Skin of body (tissue), 2 donors: ENCODE results near the gene DIAPH2. TPM values are rescaled to one million over a fixed set of nuclear protein-coding genes. Genes with fewer than 3 reads are reported as not detected.

Experiments used
- DNase-seq: peaks from one replicate; lab custom pipeline; 2025; lab: John Stamatoyannopoulos, UW
- total RNA-seq: library from RNA; depleted of rRNA; stranded (reverse); fragments of >200 nt; gene quantifications from one replicate; pipeline ENCODE4 v1.2.3, GENCODE V29; 2014

Gene DIAPH2
- total RNA-seq, 1 donor from 2014 or later: 24.5 TPM

GRCh38 chrX:96957718-96958117 is 273.1 kb downstream of the DIAPH2 start:
- no peak for DNase-seq

GRCh38 chrX:96971812-96972211 is 287.2 kb downstream of the DIAPH2 start:
- no peak for DNase-seq

GRCh38 chrX:96978906-96979305 is 294.3 kb downstream of the DIAPH2 start:
- DNase-seq: no peak

DNA sequence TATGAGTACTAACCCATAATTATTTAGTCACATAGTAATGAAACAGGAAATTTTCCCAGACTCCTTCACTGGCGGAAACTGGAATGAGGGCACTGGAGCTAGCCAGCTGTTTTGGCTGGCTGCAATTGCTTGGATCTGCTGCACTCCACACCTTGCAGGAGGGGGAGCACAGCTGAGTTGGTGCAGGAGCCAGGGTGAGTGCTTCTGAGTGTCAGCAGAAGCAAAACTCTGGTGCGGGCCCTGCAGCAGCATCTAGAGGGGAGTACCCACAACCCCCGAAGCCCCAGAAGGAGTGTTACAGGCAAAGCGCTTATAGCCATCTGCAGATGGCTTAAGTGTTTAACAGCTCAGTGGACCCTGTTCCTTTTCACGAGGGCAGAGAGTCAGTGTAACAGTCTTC is 295.1 kb downstream of the DIAPH2 start:
- no peak for DNase-seq

DNA sequence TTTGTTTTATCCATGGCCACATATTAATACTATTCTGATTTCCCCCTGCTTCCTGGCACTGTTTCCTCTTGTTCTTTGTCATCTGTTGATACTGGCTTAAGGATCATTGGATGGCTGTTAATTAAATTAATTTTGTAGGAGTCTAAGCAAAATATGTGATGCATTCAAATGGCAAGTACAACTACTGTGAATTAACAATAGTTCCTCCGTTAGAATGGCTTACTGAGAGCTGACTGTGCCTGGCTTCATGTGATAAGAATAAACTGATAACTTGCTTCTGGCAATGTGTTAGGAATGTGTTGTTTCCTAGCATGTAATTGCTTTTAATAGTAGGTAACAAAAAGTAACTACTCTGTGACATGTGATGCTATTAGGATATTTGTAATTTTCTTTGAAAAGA is 297.5 kb downstream of the DIAPH2 start:
- no peak for DNase-seq

DNA sequence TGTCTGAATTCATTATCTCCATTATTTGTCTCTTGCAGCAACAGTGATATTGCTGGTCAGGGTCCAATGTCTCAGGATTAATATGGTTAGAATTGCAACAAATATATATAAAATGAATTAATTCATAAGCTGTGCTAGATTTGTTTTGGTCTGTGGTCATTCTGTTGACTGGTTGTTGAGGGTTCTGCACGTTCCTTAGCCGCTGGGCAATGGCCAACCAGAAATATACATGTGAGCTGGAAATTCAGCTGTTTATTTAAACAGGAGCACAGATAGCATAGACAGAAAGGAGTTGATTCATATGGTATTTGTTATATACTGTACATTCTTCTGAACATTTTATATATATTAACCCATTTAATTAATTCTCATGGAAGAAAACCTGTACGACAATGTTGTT is 299.9 kb downstream of the DIAPH2 start:
- no peak for DNase-seq

GRCh38 chrX:96985046-96985445 is 300.4 kb downstream of the DIAPH2 start:
- DNase-seq: no peak

DNA sequence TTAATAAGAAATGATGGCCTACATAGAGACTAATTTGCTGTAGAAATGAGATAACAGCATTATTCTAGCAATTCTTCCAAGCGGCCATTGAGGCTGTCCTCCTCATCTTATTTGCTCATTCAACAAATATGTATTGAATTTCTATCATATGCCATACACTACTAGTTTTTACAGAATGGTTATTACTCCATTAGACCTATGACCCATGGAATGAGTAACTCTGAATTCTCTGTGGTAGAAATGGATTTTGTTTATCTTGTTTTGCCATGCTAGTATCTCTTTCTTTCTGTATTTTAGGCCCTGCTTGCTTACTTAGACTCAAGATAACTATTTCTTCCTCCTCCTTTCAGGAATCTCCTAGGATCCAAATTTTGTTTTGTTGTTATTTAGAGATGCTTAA is 302.6 kb downstream of the DIAPH2 start:
- no peak for DNase-seq

DNA sequence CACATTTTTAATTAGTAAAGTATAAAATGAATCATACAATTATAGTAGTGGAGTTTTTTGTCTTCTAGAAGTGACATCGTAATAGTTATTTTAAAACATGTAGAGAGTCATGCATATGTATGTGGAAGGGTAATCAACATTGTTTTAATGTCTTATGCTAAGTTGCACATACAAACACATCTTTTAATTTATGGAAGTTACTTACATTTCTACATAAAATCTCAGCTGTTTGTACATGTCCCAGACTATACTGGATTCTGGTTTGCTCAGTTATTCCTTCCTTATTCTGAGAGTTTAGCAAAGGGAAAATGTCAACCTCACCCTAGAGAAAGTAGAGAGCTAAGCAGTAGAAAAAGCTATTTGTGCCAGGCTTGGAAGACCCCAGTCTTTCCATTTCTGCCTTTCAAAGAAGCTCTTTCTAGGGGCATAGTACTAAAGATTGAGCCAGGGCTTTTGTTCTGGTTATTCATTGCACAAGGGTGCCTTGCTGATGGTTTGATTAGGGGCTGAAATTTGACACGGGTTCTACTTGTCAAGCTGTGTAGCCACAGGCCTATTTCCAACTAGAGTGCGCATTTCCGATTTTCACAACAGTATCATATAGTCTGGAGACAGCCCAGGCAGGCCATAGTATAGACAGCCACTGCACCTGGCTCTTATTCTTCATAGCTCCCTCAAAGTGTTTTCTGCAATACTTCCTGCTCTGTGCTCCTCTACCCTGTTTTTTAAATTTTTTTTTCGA is 305.4 kb downstream of the DIAPH2 start:
- DNase-seq: no peak

GRCh38 chrX:96994093-96994492 is 309.5 kb downstream of the DIAPH2 start:
- no peak for DNase-seq

GRCh38 chrX:96997196-96997595 is 312.6 kb downstream of the DIAPH2 start:
- DNase-seq: no peak

DNA sequence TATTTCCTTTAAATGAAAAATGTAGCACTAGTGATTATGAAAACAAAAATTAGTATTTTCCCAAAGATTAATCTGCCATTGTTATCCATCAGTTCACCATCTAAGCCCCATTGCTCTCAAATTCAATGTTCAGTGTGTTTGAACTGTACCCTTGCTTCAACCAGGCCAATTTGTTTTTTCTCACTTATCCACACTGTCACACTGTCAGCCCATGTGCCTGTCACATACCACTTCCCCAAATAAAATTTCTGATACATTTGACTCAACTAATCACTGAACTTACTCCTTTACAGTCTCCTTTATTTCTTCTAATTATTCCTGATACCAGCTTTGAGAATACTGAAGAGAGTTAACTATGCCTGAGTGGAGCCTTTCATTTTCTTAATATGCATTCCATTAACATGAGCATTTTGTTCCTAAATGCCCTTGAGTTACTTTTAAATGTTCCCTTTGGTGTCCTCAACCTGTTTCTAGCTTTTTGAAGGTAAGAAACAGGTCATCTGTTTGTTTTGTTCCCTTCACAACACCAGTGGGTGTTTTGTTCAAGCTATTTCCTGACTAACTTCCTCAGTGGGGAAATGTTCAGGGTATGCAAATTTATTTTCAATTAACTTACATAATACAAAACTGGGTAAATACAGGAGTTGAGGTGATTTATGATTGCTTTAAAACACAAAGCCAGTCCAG is 316.2 kb downstream of the DIAPH2 start:
- no peak for DNase-seq

GRCh38 chrX:97006167-97006566 is 321.5 kb downstream of the DIAPH2 start:
- no peak for DNase-seq

DNA sequence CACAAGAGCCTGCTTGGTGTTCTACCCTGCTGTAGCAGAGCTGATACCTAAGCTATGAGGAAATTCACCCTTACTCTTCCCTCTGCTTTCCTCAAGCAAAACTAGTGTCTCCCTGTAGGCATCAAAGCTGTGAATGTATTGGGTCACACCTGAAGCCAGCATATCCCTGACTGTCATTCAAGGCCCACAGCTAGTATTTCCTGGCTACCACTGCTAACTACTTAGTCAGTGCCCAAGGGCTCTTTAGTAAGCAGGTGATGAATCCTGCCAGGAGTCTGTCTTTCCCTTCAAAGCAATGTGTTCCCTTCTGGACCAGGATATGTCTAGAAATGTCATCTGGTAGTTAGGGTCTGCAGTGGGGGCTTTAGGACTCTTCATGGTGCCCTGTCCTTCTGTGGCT is 324.7 kb downstream of the DIAPH2 start:
- no peak for DNase-seq

GRCh38 chrX:97011540-97011939 is 326.9 kb downstream of the DIAPH2 start:
- no peak for DNase-seq

GRCh38 chrX:97016106-97016505 is 331.5 kb downstream of the DIAPH2 start:
- peak; percentile 0 for DNase-seq

DNA sequence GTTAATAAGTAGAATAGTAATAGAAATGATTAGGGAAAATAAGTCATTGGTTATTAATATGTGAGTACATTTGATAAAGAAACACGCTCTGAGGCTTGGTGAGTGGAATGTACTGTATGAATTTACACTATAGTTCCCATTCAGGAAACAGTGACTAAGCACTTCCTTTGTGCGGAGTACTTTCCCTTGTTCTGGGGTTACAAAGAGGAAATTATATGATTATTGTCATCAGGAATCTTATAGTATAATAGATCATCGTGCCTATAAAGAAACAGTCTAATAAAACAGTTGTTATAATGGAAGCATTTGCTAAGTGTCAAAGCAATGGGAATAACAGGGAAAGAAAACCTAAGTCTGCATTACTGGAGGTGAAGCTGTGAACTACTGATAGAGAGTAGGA is 337.0 kb downstream of the DIAPH2 start:
- no peak for DNase-seq

DNA sequence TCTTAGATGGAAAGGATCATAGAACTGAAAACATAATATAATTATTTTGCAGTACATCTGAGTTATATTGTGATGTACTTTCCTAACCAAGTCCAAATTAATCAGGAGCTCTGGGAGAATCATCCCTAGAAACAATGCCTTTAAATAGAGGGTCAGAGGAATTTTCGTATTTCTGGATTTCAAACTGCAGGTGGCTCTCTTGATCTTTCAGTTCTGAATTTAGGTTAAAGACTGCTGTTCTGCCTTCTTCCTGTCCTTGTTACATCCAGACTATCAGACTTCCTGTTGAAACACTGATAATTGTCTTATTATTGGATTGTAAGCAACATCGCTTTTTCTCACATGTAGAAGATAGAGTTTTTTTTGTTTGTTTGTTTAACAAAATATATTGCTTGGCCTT is 341.8 kb downstream of the DIAPH2 start:
- no peak for DNase-seq

DNA sequence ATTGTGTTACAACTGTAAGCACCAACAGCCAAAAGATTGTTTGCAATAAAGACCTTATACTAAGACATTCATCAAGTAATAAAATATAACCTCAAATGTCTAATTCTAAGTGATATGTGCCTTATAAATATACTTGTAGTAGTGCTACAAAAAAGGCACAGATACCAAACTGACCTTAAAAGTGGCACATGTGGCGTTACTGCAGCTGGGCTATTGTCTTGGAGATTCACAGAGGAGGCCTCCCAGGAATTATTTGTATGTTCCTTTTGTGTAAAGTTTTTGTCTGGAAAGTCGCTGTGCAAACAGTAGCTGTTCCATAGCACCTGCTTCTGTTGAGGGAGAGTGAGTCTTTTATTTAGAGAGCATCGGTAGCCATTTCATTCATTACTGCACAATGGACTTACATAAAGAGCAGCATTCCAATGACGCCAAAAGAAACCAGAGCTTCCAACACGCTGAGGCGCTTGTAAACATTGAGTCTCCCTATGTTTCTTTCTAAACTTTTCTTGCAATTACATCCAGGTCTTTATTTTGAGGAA is 342.8 kb downstream of the DIAPH2 start:
- DNase-seq: no peak

DNA sequence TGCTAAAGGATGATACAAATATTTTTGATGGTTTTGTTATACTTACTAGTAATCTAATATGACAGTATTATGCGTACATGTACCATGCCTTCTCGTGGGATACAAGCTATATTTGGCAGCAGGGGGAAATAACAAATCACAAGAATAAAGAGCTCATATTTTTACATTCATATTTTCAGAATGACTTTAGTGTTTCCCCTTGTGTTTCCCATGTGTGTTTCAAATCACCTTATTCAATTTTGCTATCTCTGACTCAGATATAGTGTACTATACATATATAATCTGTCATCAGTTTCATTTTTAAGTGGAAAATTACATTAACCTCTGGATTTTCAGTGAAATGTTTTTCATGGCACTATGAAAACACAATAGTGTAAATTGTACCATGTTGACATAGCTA is 345.8 kb downstream of the DIAPH2 start:
- DNase-seq: no peak

- no peak for DNase-seq
Measured at GRCh38 chrX:97030947-97031346, 346.3 kb downstream of the DIAPH2 start.

- DNase-seq: no peak
Measured at GRCh38 chrX:97039363-97040029, 354.9 kb downstream of the DIAPH2 start.
